HG03575 (cell line): Measurements from ENCODE around the gene ZFYVE27.

Source experiments
- ATAC-seq: cut with Tn5 transposase; IDR thresholded peaks from one replicate; pipeline ENCODE4 v1.9.1; 2021; ENCODE audit not compliant: unreplicated experiment, insufficient number of reproducible peaks, low FRiP score; ENCODE audit errors: extremely low read depth

Gene ZFYVE27

DNA sequence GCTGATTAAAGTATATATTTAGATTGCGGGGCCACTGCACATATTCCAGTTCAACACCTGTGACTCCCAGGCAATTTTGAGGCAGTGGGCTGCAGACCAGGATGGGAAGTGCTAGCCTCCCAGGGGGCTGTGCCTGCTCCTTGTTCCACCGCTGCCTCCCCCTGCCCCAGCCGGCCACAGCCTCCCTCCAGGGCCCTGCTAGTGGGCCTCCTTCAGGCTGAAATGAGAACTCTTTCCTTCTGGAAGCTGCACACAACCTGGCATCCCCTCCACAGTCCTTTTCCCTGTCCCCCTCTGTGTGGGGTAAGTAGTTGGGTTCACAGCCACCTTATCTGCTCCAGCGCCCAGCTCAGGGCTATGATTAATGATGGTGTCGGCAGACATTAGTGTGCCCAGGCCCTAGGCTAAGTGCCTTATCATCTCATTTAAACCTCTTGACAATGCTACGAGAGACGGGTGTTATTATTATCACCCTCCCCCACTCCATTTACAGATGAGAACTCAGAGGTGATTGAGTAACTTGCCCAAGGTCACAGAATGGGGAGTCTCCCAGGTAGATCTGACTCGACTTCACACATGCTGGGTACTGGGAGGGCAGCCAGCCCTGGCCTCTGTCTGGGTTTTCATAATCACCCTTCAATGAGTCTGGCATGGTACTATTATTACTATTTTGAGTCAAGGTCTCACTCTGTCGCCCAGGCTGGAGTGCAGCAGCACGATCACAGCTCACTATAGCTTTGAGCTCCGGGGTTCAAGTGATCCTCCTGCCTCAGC lies 45.7 kb downstream of the ZFYVE27 start:
- ATAC-seq, result no peak

DNA sequence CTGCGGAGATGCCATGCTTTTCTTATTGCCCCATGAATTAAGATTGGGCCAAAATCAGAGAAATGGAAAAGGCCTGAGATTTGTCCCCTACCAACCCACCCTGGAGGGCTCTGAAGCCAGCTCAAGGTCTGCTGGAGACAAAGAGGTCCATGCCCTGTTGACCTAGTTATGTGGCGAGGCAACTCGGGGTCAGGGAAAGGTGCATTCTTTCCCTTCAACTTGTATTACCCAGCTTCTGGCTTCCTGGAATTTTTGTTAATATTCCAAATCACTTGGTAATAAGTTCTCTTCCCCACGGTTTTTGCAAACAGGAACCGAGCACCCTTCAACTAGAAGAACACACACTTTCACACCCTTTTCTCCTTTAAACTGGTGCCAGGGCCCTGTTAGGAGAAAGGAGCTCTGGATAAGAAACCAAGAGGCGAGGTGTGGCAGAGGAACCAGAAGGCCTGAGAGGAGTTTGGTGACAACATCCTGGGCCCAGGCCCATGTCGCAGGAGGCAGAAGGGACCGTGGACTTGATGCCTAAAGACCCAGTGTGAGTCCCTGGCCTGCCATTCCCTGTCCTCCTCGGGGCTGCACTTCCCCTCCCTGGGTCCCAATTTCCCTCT lies 47.4 kb downstream of the ZFYVE27 start:
- ATAC-seq, result no peak

DNA sequence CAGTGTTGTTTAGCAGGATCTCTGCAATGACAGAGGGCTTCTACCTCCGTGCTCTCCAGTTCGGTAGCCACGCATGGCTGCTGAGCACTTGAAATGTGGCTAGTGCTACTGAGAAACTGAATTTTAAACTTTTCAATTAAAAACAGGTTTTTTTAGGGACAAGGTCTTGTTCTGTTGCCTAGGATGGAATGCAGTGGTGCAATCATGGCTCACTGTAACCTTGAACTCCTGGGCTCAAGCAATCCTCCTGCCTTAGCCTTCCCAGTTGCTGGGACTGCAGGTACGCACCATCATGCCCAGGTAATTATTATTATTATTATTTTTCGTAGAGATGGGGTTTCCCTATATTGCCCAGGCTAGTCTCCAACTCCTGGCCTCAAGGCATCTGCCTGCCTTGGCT lies 48.3 kb downstream of the ZFYVE27 start:
- no peak for ATAC-seq

DNA sequence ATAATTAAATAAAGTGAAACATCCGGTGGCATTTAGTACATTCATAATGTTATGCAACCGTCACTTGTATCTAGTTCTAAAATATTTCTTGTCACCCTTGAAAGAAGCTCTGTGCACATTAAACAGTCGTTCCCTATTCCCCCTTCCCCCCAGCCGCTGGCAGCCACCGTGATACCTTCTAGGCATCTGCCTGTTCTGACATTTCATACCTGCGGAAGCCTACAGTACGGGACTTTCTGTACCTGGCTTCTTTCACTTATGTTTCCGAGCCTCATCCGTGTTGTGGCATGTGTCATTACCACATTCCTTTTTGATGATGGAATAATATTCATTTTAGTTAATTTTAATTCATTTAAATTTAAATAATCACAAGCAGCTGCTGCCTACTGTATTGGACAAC lies 48.8 kb downstream of the ZFYVE27 start:
- ATAC-seq, result no peak

DNA sequence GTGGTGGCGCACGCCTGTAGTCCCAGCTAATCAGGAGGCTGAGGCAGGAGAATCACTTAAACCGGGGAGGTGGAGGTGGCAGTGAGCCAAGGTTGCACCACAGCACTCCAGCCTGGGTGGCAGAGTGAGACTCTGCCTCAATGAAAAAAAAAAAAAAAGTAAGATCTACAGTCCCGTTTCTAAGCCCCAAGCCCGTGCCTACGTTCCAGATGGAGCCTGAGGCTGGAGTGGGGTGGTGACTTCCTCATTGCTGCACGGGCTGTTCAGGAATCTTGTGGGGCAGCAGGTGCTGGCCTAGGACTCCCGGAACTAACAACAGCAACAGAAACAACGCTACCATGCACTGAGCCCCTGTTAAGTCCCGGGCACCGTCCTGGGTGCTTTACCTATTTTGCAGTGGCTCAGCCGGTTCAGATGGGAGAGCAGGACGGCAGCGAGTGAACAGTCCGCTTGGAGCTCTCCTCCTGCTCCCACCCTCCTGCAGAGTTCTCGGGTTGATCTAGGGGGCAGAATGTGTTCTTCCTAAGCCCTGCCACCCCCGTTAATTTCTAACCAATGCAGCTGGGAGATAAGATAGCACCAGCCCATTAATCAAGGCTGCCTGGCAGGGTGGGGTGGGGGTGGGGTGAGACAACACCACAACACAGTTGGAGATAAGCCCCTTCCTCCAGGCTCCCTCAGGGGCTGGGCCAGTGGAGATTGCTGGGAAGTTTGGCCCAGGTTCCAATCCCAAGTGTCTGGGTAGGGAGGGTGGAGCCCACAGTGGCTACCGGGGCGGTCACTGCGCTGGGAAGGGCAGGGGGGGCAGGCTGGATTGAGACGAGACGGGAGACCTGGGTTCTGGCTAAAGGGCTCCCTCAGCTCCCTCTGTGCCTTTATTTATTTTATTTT lies 51.9 kb downstream of the ZFYVE27 start:
- no peak for ATAC-seq

DNA sequence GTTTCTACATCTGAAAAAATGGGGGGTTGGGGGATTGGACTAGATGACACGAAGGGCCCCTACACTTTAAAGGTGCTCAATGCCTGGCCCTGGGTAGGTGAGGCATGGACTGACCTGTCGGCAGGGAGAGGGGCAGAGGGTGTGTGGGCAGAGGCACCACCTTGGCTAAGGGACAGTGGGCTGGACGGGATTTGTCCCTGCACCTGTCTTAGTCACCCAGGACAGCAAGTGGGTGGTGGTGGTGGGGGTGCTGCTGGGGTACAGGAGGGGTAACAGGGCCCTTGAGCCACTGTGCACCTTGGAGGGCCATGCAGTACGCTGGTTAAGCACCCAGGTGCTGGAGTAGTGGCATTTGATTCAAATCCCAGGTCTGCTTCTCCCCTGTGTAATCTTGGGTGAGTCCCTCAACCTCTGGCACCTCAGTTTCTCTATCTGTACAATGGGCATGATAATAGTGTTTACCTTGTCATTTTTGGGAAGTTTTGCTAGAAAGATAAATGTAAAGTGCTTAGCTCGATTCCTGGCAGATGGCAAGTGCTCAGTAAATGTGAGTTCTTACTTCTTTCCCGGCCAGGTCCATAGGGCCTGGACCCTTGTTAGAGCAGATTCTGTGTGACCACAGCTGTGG lies 53.0 kb downstream of the ZFYVE27 start:
- no peak for ATAC-seq

DNA sequence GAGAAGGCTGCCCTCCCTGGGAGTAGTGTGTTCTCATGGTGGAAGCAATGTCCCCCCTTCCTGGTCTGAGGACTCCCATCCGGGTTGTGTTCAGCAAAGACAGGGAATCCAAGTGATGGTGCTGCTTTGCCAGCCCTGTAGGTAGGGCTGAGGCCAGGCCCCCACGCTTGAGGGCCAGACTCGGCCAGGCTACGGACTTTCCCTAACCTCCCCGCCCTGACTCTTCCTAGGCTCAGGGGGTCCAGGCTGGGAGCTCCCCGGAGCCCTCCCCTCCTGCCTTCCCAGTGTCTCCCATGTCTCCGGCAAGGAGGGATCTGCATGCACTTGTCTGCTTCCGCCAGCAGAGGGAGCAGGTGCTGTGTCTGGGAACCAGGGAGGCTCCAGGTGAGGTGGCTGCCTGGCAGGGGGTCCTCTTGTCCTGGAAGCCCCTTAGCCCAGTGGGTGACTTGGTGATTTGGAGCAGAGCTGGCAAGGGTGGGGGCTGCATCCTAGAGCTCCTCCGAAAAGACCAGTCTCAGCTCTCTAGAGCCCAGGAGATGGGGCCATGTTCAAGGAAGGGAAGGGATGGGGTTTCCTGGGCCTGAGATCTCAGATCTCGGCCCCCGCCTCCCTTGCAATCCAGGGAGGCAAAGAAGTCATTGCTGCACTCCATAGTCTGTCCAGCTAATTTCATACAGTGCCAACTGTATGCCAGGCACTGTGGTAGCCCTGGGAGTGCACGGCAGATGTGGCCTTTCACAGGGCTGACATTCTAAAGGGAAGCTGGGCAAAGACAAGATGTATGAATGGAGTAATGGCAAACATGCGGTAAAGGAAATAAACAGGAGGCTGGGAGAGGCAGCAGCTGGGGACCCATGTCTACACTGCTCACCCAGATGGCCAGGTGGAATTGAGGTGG lies 55.1 kb downstream of the ZFYVE27 start:
- ATAC-seq, result no peak

DNA sequence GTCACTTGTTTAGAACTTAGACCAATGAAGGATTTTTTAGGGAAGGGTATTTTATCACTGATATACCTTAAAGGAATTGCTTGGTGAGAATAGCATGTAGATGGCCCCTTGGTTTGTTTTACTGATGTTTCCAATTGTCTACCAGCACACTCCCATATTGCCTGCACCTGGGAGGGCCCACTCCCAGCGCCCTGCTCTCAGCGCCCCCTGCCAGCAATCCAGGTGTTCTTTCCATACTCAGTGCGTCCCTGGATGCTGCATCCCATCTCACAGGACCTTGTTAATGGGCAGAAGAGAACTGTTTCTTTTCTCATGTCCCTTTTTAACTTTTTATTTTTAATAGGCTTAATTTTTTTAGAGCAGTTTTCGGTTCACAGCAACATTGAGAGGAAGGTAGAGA lies 59.0 kb downstream of the ZFYVE27 start:
- no peak for ATAC-seq

DNA sequence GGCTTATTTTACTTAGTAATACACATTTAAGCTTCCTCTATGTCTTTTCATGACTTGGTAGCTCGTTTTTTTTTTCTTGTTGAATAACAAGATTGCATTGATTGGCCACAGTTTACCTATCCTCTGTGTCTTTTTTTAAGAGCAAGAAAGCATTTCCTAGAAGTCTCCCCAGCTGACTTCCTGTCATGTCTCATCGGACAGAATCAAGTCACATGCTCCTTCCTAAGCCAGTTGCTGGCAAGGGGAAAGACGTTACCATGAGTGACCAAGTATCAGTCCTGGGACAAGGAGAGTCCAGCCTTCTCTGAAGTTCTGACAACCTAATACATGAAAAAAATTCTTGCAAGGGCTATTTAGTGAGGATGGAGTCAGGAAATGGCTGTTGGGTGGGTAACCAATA lies 59.7 kb downstream of the ZFYVE27 start:
- no peak for ATAC-seq

DNA sequence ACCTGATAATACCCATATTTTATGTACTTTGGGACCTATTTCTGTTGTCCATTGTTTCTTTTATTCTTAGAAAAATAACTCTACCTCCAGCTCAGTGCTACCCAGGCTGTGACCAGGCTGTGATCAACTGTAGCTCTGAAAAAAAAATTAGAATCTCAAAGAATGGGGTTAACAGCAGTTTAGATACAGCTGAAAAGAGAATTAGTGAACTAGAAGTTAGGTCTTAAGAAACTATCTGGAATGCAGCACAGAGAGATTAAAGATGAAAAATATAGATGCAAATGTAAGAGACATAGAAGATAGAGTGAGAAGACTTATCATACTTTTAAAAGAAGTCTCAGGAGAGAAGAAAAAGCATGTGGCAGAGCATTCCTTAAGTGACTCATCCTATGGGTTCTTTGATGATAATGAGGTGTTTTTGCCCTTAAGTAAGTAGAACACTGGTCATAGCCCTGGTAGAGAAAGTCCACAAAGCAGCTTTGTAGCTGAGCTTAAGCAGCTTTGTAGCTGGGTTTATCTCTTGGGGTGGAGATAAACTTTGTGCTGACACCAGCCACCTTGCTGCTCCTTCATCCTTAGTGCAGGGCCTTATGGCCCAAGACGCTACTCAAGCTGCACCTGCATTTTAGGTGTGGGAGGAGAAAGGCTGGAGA lies 62.2 kb downstream of the ZFYVE27 start:
- ATAC-seq, result no peak

DNA sequence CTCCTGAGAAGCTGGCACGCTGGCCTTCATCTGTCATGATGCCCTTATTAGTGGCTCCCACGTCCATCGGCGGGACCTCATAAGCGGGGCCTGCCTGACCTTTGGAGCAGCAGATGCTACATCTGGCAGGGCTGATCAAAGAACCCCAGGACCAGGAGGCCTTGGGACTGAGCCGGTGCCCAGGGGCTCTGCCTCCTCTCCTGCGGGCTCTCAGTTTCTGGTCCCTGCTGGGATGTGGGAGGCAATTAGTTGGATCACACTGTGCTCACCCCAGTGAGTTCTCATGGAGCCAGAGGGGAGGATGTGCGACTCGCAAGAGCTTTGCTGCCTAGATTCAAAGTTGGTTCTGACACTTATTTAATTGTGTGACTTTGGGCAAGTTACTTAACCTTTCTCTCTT lies 63.5 kb downstream of the ZFYVE27 start:
- ATAC-seq, result no peak

DNA sequence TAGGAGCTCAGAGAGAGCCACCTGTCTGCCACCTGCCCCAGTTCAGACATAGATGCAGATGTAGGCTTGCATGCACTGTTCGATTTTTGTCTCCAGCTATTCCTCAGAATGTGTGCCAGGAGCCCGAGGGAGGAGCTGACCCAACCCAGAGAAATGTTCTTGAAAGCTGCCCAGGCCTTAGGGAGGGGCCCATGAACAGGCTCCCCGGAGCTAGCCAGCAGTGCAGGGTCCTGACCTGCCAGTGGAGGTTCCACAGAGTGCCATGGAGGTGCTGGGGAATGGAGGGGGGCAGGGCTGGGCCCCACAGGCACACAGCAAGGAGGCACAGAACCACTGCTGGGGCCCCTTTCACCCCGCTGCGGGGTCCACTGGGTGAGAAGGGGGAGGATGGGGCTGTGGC lies 64.5 kb downstream of the ZFYVE27 start:
- ATAC-seq, result no peak

DNA sequence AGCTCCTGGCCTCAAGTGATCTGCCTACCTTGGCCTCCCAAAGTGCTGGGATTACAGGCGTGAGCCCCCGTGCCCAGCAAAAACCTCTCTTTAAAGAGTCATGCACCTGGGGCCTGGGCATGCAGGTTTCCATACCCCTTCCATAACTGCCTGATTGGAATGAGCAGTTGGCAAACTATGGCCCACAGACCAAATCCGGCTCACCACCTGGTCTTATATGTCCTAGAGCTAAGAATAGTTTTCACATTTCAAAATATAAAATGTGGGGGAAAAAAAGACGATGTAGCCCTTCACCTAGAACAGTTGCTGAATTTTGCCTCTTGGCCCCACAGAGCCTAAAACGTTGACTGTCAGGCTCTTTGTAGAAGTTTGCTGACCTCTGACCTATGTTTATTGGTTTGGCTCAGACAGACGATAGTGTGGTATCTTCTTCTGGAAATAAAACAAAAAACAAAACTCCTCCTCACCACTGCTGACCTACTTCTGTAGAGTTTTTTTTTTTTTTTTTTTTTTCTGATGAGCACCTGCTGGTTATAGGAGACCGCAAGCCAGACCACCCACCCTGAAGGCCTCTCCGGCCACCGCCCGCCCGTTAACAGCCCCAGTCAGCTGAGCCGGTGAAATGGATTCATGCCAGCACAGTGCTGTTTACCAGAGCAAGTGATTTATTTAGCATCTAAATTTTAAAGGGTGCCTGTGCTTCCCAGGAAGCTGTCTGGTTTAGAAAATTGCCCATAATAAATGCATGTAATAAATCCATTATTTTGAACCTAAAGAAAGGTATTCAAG lies 68.4 kb downstream of the ZFYVE27 start:
- no peak for ATAC-seq

DNA sequence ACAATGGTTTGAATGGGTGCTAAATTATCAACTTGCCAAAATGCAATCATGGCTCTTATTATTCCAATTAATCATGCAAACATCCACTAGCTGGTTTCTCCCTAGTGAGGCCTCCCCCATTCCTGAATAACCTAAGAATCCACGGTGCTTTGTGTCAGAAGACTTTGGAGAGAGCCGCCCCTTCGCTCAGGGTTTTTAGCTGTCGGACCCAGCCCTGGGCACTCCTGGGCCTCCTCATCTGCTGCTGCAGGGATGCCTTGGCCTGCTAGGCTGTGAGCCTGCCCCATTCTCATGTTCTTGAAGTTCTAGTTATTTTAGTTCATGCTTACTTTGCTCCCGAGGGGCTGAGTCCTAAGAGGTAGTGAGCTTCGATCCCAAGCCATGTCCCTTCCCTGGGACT lies 69.0 kb downstream of the ZFYVE27 start:
- ATAC-seq, result no peak

DNA sequence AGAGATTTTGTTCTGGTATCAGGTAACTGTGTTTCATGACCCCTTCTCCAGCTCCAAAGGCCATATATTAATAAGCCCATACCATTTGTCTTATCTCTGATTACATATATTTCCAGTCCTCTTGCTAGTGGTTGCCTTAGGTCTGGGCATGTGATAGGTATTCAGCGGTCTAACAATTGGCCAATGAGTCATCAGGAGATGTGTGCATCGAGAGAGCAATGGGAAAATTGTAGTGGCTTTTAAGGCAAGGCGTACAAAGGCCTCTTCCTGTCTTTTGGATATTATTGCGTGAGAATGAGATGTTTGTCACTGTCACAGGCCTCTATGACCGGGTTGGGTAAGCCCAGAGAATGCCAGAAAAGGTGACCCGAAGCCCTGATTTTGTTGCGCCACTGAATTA lies 73.5 kb downstream of the ZFYVE27 start:
- no peak for ATAC-seq
